Stimulated activated CD8-positive, alpha-beta memory T cell treated with anti-CD3 and anti-CD28 coated beads, Interleukin-4, amount 100 ng/mL, for 4 hours (primary cell): ENCODE data around the gene KIFC1.

ENCODE experiments used
- DNase-seq, 2 donors: peaks; one replicate each; pipeline ENCODE4 v3.0.0-alpha.2; 2020; ENCODE audit warnings: low read depth in 2 of 2, low spot score in 1 of 2

The KIFC1 gene

GRCh38 chr6:33410711-33411631 lies 19.3 kb downstream of the KIFC1 start, which contains the start of gene PHF1:
PHF1 (plus strand) TSS chr6:33411014; CDS start chr6:33412264, 1,250 bp downstream.
- peak in 1 of 2 donors; percentile 73 for DNase-seq

- no peak for DNase-seq
Observed at GRCh38 chr6:33411632-33412005, 20.0 kb downstream of the KIFC1 start.

- DNase-seq: no peak
Observed at GRCh38 chr6:33412140-33413009, 20.8 kb downstream of the KIFC1 start.

DNA sequence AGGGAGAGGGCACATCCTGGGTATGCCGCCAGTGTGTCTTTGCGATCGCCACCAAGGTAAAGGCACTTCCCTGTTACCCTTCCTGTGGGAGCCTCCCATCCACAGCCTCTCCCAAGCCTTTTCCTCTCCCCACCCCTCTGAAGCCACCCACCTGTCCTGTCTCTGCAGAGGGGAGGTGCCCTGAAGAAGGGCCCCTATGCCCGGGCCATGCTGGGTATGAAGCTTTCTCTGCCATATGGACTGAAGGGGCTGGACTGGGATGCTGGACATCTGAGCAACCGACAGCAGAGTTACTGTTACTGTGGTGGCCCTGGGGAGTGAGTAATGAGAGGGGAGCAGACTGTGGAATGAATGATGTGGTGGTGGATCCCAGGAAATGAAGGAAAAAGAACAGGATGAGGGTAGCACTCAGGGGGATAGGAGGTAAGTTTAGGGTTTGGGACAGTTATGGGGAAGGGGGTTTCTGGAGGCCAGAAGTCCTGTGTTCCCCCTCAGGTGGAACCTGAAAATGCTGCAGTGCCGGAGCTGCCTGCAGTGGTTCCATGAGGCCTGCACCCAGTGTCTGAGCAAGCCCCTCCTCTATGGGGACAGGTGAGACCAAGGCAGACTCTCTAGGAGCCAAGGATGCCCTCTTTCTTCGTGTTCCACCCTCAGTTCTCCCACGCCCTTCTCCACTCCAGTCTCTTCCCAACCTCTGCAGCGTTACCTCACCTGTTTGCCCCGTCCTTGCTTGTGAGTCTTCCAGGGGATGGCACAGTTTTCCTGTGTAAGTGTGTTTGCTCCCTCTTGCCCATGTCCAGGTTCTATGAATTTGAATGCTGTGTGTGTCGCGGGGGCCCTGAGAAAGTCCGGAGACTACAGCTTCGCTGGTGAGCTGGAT lies 21.9 kb downstream of the KIFC1 start:
- no peak for DNase-seq

DNA sequence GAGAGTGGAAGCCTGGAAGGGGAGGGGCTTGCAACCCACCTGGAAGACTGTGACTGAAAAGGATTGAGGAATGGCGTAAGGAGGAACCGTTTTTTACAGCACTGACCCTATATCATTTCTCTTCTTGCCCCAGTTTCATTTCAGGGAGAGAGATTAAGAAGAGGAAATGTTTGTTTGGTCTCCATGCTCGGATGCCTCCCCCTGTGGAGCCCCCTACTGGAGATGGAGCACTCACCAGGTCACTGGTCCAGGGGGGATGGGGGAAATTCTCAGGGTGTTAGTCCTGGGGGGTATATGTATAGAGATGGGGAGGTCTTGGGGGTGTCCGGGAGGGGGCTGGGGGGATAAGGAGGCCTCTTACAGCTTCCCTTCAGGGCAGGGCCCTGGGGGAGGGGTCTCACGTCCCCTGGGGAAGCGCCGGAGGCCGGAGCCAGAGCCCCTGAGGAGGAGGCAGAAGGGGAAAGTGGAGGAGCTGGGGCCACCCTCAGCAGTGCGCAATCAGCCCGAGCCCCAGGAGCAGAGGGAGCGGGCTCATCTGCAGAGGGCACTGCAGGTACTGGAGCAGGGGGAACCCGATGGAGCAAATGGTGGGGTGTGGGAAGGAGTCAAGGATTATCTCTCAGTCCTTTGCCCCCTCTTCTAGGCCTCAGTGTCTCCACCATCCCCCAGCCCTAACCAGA lies 23.1 kb downstream of the KIFC1 start:
- no peak for DNase-seq

DNA sequence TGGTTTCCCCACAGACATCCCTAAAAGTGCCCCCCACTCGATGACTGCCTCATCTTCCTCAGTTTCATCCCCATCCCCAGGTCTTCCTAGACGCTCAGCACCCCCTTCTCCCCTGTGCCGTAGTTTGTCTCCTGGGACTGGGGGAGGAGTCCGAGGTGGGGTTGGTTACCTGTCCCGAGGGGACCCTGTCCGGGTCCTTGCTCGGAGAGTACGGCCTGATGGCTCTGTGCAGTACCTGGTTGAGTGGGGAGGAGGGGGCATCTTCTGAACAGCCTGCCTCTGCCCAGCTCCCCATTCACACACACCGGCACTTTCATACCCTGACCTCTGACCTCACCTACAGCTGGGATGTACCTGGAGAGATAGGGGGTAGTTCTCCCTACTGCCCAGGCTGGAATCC lies 24.2 kb downstream of the KIFC1 start:
- no peak for DNase-seq

DNA sequence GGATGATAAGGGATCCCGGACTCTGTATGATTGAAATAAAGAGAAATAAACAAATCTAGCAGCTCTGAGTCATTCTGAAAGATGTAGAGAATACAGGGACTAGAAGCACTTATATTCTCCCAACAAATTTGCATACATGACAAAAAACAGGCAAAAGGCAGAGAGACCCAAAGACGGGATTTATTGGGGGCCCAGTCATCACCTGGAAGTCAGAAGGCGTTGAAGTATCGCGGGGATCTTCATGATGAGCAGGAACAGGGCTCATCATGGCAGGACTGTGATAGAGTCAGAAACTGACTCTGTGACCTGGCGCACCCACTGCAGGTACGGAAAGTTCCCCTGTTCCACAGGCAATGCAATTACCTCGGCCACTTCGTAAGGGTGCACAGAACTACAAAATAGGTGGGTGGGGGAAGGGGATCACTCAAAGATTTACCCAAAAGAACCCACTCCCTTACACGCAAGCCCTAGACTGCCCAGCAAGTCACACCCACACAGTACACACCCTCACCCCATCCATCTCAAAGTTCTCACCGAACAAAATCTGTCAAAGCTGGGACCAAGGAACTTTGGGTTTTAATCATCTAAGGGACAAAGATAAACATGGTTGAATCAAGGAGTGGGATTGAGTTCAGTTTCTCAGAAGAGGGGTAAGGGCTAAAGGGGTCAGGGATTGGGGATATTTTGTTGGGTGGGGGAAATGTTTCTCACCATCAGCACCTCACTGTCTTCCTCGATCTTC lies 24.9 kb downstream of the KIFC1 start:
- DNase-seq: no peak

DNA sequence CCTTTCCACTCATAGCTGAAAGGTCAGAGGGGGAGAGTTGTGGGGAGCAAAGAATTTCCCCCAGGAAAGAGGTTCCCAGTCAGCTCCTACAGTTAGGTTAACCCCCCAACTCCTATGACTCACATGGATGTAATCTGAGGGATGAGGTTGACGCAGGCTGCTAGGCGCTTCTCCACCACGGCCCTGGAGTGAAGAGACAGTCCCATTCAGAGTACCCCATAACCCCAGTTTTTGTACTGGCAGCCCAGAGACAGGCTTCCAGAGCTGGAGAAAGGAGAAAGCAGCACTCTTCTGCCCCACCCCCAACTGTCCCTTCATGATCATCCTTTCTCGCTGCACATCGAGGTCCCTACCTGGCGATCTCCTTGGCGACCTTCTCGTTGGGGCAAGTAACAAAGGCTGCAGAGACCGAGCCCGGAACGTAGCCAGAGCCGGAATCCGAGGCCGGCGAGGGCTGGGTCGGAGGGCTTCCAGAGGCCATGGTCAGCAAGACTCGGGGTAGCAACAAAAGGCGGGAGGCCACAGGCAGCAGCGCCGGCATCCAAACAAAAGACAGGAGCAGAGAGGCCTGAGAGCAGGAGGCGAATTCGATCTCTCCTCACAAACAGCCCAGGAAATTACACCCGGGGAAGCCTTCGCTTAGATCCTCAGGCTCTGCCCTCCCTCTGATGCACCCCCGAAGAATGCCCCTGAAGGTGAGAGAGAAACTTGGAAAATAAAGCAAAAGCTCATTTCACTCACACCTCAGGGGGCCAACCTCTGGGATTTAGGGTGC lies 25.7 kb downstream of the KIFC1 start:
- DNase-seq: no peak

DNA sequence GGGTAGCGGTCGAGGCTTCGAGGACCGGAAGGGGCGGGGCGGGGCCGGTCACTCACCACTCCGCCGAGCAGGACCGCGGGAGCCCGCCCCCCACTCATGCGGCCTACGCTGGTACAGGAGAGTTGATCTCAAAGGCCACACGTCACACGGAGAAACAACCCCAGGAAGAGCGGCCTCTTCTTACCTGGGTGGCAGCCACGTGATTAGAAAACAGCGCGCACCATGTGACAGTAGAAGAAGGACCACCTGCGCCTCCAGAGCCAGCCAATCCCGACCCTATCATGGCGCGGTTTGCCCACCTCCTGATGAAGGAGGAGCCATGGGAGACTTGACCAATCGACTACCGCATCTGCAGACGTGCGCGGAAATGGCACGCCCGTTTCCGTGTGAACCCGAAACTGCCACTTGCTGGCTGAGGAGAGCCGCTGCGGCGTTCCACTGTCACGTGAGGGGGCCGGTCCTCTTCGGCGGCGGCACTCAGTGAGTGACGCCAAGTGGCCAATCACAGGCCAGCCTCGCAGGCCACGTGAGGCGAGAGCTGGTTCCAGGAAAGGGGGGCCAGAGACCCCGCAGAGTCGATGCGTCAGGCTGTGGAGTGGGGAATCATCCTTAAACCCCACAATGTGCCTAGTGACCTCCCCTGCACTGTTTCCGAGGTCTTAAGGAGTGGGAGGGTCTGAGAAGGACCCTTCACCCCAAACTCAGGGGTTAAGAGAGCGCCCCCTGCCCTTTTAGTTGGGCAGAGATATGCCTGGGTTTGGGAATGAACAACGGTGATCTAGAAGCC lies 26.5 kb downstream of the KIFC1 start, which contains the start of gene CUTA:
CUTA (minus strand) TSS at position 205 of the 787 bp plus-strand sequence; CDS start at position 98, 107 bp downstream.
- DNase-seq: peak; percentile 95 to 99

GRCh38 chr6:33418690-33419291 lies 27.2 kb downstream of the KIFC1 start:
- DNase-seq: no peak

DNA sequence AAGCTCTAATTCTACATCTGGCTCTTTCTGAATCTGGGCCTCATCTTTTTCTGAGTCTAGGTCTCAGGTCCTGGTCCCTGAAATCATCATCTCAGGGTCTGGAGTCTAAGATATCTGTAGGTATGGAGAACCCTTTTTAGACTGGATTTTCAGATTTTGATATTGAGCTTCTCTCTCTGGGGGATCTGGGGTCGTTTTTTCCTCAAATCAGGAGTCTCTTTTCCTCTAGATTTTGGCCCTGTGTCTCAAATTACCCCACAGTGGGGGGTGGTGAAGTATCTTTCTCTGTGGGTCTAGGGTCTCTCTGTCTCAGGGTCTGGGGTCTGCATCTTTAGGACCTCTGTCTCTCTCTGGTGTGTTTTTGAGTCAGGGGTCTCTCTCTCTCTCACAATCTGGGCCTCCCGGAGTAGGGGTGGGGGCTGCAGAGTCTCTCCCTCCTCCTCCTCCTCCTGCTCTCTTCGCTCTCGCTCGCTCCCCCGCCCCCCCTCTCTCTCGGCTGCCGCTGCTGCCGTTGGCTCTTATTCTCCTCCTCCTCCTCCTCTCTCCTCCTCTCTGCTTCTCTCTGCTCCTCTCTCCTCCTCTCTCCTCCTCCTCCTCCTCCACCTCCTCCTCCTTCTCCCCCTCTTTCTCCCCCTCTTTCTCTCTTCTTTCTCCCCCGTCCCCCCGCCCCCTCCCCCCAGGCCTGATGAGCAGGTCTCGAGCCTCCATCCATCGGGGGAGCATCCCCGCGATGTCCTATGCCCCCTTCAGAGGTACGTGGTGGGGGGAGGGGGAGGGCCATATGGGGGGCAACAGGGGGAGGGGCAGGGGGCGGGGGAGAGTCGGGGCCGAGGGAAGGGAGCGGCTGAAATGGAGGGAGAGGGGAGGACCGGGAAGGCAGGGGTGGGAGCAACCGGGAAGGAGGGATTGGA lies 28.2 kb downstream of the KIFC1 start, which contains the start of gene SYNGAP1:
SYNGAP1 (plus strand) TSS at position 486 of the 911 bp plus-strand sequence; CDS start at position 686, 200 bp downstream.
- DNase-seq: no peak

GRCh38 chr6:33420491-33421343 lies 29.1 kb downstream of the KIFC1 start:
- no peak for DNase-seq

- no peak for DNase-seq
Observed at GRCh38 chr6:33421344-33421643, 29.7 kb downstream of the KIFC1 start.

DNA sequence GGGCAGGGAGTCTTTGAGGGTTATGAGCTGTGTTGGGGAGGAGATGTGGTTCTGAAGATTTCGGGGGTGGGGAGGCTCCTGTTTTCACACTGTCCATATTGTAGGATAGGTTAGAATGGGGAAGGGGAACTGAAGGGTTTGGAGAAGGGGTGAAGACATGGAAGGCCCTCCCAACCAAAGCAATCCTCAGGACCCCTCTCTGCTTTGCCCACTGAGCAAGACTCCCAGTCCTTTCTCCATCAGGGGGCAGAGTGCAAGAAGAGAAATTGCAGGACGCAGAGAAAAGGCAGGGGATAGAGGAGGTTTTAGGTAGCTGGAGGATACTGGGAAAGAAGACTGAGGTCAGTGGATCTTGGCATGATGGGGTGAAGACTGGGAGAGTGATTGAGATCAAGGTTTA lies 32.2 kb downstream of the KIFC1 start:
- DNase-seq: no peak

GRCh38 chr6:33424855-33425667 lies 33.4 kb downstream of the KIFC1 start:
- no peak for DNase-seq
